NCI-H2196 treated with DMSO at 0.1 percent for 48 hours (cell line): ENCODE results near the gene IQCF2.
"Not testable (repeated sequence)": the region's sequence is repeated elsewhere in the genome, so short reads cannot be mapped to it uniquely, and the experiment has no call there.

ENCODE experiments used
- DNase-seq: peaks from one replicate; lab custom pipeline; 2025; ENCODE audit not compliant: unreplicated experiment; lab: John Stamatoyannopoulos, UW

IQCF2 gene

GRCh38 chr3:51860703-51861665 lies at the start of gene IQCF2:
Gene IQCF2, plus strand, starts transcription at chr3:51861615. Its CDS starts 52 bp downstream, at chr3:51861667.
- no peak for DNase-seq

- DNase-seq: no peak
Measured at GRCh38 chr3:51813539-51813938, 47.9 kb upstream of the IQCF2 start.

- no peak for DNase-seq
Measured at GRCh38 chr3:51814034-51814433, 47.4 kb upstream of the IQCF2 start.

- no peak for DNase-seq
Measured at GRCh38 chr3:51815614-51816013, 45.8 kb upstream of the IQCF2 start.

GRCh38 chr3:51816723-51817122 lies 44.7 kb upstream of the IQCF2 start:
- no peak for DNase-seq

GRCh38 chr3:51817375-51817774 lies 44.0 kb upstream of the IQCF2 start:
- no peak for DNase-seq

GRCh38 chr3:51819151-51819550 lies 42.3 kb upstream of the IQCF2 start:
- DNase-seq: no peak

- DNase-seq: no peak
Measured at GRCh38 chr3:51819709-51820406, 41.6 kb upstream of the IQCF2 start.

- DNase-seq: no peak
Measured at GRCh38 chr3:51828297-51828696, 33.1 kb upstream of the IQCF2 start.

GRCh38 chr3:51830345-51830744 lies 31.1 kb upstream of the IQCF2 start:
- no peak for DNase-seq

GRCh38 chr3:51830836-51831385 lies 30.5 kb upstream of the IQCF2 start:
- no peak for DNase-seq

- no peak for DNase-seq
Measured at GRCh38 chr3:51836606-51837005, 24.8 kb upstream of the IQCF2 start.

- no peak for DNase-seq
Measured at GRCh38 chr3:51845129-51845528, 16.3 kb upstream of the IQCF2 start.

- not testable (repeated sequence) for DNase-seq
Measured at GRCh38 chr3:51855411-51855810, 6.0 kb upstream of the IQCF2 start.

GRCh38 chr3:51862886-51863285 lies 1.5 kb downstream of the IQCF2 start:
- DNase-seq: no peak

GRCh38 chr3:51868896-51869295 lies 7.5 kb downstream of the IQCF2 start:
- DNase-seq: not testable (repeated sequence)

GRCh38 chr3:51869304-51869703 lies 7.9 kb downstream of the IQCF2 start:
- no peak for DNase-seq

GRCh38 chr3:51873253-51873766 lies 11.9 kb downstream of the IQCF2 start:
- no peak for DNase-seq

- DNase-seq: no peak
Measured at GRCh38 chr3:51873876-51874275, 12.5 kb downstream of the IQCF2 start.

GRCh38 chr3:51874411-51874810 lies 13.0 kb downstream of the IQCF2 start:
- DNase-seq: no peak

GRCh38 chr3:51874889-51875288 lies 13.5 kb downstream of the IQCF2 start:
- no peak for DNase-seq

- DNase-seq: no peak
Measured at GRCh38 chr3:51875501-51875900, 14.1 kb downstream of the IQCF2 start, which contains the start of gene IQCF5. Gene IQCF5, minus strand, starts transcription at chr3:51875601. Its CDS starts 70 bp downstream, at chr3:51875531.
